ENCODE results near the gene RIBC2. TPM values are rescaled to one million over a fixed set of nuclear protein-coding genes. Genes with fewer than 3 reads are reported as not detected.

RIBC2 gene
- total RNA-seq, 4 donors from 2014 or later, result not detected

GRCh38 chr22:45402466-45402985 lies 11.0 kb upstream of the RIBC2 start:
- WGBS, 2 donors (ENCODE audit: low coverage in 1 of 2), result 72 to 73% methylated on average over 3 of the region's 3 CpGs
- no peaks in the 10 kb centered on the region for H3K4me1 ChIP-seq
- TF ChIP-seq, protein P1, sequence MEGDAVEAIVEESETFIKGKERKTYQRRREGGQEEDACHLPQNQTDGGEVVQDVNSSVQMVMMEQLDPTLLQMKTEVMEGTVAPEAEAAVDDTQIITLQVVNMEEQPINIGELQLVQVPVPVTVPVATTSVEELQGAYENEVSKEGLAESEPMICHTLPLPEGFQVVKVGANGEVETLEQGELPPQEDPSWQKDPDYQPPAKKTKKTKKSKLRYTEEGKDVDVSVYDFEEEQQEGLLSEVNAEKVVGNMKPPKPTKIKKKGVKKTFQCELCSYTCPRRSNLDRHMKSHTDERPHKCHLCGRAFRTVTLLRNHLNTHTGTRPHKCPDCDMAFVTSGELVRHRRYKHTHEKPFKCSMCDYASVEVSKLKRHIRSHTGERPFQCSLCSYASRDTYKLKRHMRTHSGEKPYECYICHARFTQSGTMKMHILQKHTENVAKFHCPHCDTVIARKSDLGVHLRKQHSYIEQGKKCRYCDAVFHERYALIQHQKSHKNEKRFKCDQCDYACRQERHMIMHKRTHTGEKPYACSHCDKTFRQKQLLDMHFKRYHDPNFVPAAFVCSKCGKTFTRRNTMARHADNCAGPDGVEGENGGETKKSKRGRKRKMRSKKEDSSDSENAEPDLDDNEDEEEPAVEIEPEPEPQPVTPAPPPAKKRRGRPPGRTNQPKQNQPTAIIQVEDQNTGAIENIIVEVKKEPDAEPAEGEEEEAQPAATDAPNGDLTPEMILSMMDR (IDR thresholded peaks at IDR 0.05), result no peak
- TF ChIP-seq POLR2AphosphoS5 (IDR thresholded peaks at IDR 0.05), result no peak
- no peak for TF ChIP-seq EP300 (IDR thresholded peaks at IDR 0.05; ENCODE audit: low read depth)
- no peak for TF ChIP-seq POLR2A (IDR thresholded peaks at IDR 0.05)
- no peak overlapping the region for H3K4me3 ChIP-seq
- in situ Hi-C loops (cut with MboI; ENCODE audit: low pct_ligation_motif_present in 1 of 4, low pct_unique_long_range_greater_than_20kb in 1 of 4, low sequenced_read_pairs in 3 of 4), result no loop called here
- intact Hi-C loops (cut with DNase I; ENCODE audit: low total_unique reads), result no loop called here
- H3K27ac ChIP-seq, result no peak overlapping the region
- DNase-seq, result no peak
- no peaks in the 10 kb centered on the region for H3K27me3 ChIP-seq
- no peaks in the 10 kb centered on the region for H3K9me3 ChIP-seq
- no peaks in the 10 kb centered on the region for H3K36me3 ChIP-seq

- Histone ChIP-seq H3K36me3 (no peaks in the 10 kb centered on the region), H3K27me3 (no peaks in the 10 kb centered on the region), H3K4me3 (no peak overlapping the region), H3K9me3 (no peaks in the 10 kb centered on the region), H3K4me1 (peaks cover 0 to under 1% (median 0%) of the 10 kb centered on the region in 4 donors), H3K27ac (no peak overlapping the region)
- in situ Hi-C loops (cut with MboI; ENCODE audit: low pct_ligation_motif_present in 1 of 4, low pct_unique_long_range_greater_than_20kb in 1 of 4, low sequenced_read_pairs in 3 of 4), result no loop called here
- TF ChIP-seq EP300 (IDR thresholded peaks at IDR 0.05; ENCODE audit: low read depth), result no peak
- no peak for TF ChIP-seq POLR2AphosphoS5 (IDR thresholded peaks at IDR 0.05)
- TF ChIP-seq, protein P1 (IDR thresholded peaks at IDR 0.05), result no peak
- no peak for TF ChIP-seq POLR2A (IDR thresholded peaks at IDR 0.05)
- intact Hi-C loops (cut with DNase I; ENCODE audit: low total_unique reads), result no loop called here
- DNase-seq, result no peak
- 95 to 100% methylated on average over 5 of the region's 5 CpGs for WGBS, 2 donors (ENCODE audit: low coverage in 1 of 2)
These were observed 5.7 kb upstream of the RIBC2 start for GRCh38 chr22:45407793-45408192.

GRCh38 chr22:45413013-45413367 lies 503 bp upstream of the RIBC2 start:
- H3K27me3 ChIP-seq, result no peaks in the 10 kb centered on the region
- intact Hi-C loops (cut with DNase I; ENCODE audit: low total_unique reads) (no loop called here), in situ Hi-C loops (cut with MboI; ENCODE audit: low pct_ligation_motif_present in 1 of 4, low pct_unique_long_range_greater_than_20kb in 1 of 4, low sequenced_read_pairs in 3 of 4) (no loop called here)
- no peaks in the 10 kb centered on the region for H3K36me3 ChIP-seq
- no peak overlapping the region for H3K27ac ChIP-seq
- H3K4me3 ChIP-seq, result peak overlapping the region in 3 of 4 donors; percentile 24 to 51 (median 39)
- WGBS, 2 donors (ENCODE audit: low coverage in 1 of 2), result 95% methylated on average over 27 of the region's 27 CpGs; no CpG with 5 or more reads in 1 of the 2 donors
- TF ChIP-seq POLR2AphosphoS5 (IDR thresholded peaks at IDR 0.05), result no peak
- no peak for TF ChIP-seq POLR2A (IDR thresholded peaks at IDR 0.05)
- no peak for TF ChIP-seq EP300 (IDR thresholded peaks at IDR 0.05; ENCODE audit: low read depth)
- TF ChIP-seq, protein P1 (IDR thresholded peaks at IDR 0.05), result no peak
- H3K4me1 ChIP-seq, result peaks cover 7 to 13% (median 11%) of the 10 kb centered on the region in 4 donors
- DNase-seq, result no peak
- H3K9me3 ChIP-seq, result no peaks in the 10 kb centered on the region

GRCh38 chr22:45418056-45418769 lies 4.7 kb downstream of the RIBC2 start:
- in situ Hi-C loops (cut with MboI; ENCODE audit: low pct_ligation_motif_present in 1 of 4, low pct_unique_long_range_greater_than_20kb in 1 of 4, low sequenced_read_pairs in 3 of 4) (no loop called here), intact Hi-C loops (cut with DNase I; ENCODE audit: low total_unique reads) (no loop called here)
- Histone ChIP-seq H3K4me1 (peaks cover 2 to 10% (median 7%) of the 10 kb centered on the region in 4 donors), H3K9me3 (no peaks in the 10 kb centered on the region), H3K36me3 (no peaks in the 10 kb centered on the region), H3K27ac (no peak overlapping the region), H3K27me3 (no peaks in the 10 kb centered on the region), H3K4me3 (no peak overlapping the region)
- WGBS, 2 donors (ENCODE audit: low coverage in 1 of 2), result 94 to 100% methylated on average over 1 to 16 of the region's 16 CpGs
- no peak for DNase-seq
- TF ChIP-seq POLR2AphosphoS5 (IDR thresholded peaks at IDR 0.05) (no peak), POLR2A (IDR thresholded peaks at IDR 0.05) (no peak), EP300 (IDR thresholded peaks at IDR 0.05; ENCODE audit: low read depth) (no peak)
- TF ChIP-seq, protein P1 (IDR thresholded peaks at IDR 0.05), result no peak
